ENCODE data around the gene TBC1D9B. TPM values are rescaled to one million over a fixed set of nuclear protein-coding genes. Genes with fewer than 3 reads are reported as not detected.

Gene TBC1D9B
- total RNA-seq, 2 donors from 2014 or later = 89.3 to 136 TPM

DNA sequence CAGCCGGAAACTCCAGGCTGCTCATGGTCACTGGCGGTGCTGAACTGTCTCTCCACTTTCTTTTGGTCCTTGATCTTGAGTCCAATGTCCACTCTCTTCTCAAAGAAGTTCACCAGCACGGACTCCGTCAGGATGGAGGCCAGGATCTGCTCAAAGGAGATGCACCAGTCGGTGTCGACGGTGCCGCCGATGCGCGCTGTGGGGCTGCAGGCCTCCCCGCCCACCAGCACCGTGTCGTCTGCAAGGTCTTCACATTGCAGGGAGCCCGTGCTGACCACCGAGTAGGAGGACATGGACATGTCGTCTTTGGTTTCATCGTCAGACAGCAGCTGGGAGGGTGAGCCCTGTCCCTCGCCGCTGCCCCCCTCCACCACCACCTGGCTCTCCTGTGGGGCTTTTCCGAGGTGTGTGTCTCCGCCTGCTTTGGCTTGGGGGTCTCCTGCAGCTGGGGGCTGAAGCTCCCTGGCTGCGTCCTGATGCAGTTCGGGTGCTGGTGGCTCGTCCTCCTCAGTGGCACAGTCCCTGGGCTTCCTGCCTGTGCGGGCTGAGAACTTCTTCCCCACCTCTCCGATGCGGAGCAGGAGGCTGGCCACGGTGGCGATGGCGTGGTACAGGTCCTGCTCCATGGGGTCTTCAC is 44.1 kb downstream of the TBC1D9B start:
- intact Hi-C loops (cut with DNase I) = no loop called here
- Histone ChIP-seq H3K4me3 (no peak overlapping the region), H3K27ac (no peak overlapping the region), H3K9me3 (no peaks in the 10 kb centered on the region), H3K9ac (ENCODE audit: low read depth in 2 of 2, low read length in 2 of 2) (no peak overlapping the region), H3K36me3 (peaks cover 11% of the 10 kb centered on the region), H3K27me3 (no peaks in the 10 kb centered on the region), H3K4me1 (no peaks in the 10 kb centered on the region)
- TF ChIP-seq, protein P1, sequence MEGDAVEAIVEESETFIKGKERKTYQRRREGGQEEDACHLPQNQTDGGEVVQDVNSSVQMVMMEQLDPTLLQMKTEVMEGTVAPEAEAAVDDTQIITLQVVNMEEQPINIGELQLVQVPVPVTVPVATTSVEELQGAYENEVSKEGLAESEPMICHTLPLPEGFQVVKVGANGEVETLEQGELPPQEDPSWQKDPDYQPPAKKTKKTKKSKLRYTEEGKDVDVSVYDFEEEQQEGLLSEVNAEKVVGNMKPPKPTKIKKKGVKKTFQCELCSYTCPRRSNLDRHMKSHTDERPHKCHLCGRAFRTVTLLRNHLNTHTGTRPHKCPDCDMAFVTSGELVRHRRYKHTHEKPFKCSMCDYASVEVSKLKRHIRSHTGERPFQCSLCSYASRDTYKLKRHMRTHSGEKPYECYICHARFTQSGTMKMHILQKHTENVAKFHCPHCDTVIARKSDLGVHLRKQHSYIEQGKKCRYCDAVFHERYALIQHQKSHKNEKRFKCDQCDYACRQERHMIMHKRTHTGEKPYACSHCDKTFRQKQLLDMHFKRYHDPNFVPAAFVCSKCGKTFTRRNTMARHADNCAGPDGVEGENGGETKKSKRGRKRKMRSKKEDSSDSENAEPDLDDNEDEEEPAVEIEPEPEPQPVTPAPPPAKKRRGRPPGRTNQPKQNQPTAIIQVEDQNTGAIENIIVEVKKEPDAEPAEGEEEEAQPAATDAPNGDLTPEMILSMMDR (IDR thresholded peaks at IDR 0.05) = no peak
- DNase-seq = no peak

DNA sequence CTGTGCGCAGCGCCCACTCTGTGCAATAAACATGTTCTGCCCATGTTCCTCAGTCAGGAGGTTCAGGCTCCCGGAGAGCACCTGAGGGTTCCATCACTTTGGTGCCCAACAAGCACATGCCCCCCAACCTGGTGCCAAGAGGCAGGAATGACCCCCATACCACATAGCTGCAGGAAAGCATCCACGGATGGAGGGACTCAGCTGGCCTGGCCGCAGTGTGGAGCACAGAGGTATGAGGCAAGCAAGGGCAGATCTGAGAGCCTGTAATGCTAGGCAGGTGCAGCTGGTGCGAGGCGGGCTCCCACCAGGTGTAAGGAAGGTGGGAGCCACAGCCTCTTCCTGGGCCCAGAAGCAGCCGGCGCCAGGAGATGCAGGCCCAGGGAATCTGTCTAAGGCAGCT is 44.8 kb downstream of the TBC1D9B start:
- Histone ChIP-seq H3K9me3 (no peaks in the 10 kb centered on the region), H3K4me1 (no peaks in the 10 kb centered on the region), H3K4me3 (no peak overlapping the region), H3K36me3 (peaks cover 11% of the 10 kb centered on the region), H3K27ac (no peak overlapping the region), H3K9ac (ENCODE audit: low read depth in 2 of 2, low read length in 2 of 2) (no peak overlapping the region), H3K27me3 (no peaks in the 10 kb centered on the region)
- no peak for DNase-seq
- intact Hi-C loops (cut with DNase I) = no loop called here
- TF ChIP-seq, protein P1 (IDR thresholded peaks at IDR 0.05) = no peak

DNA sequence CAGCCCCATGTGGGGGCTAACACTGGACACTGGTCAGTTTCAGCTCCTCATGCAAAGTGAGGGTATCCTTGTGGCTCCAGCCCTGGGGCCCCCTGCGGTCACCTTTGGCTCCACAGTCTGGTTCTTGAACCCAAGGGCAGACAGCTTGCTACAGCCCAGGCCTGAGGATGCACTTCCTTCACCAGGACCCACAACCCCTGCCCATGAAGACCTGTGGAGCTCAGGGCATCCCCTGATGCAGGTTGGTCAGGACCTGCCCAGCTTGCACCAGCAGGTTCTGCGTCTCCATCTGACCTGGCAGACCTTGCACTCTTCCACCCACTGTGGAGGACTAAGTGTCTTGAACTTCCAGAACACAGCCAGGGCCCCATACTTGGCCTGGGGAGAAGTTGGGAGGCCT is 45.4 kb downstream of the TBC1D9B start:
- no peak overlapping the region for H3K4me3 ChIP-seq
- no peak overlapping the region for H3K9ac ChIP-seq (ENCODE audit: low read depth in 2 of 2, low read length in 2 of 2)
- H3K4me1 ChIP-seq = no peaks in the 10 kb centered on the region
- peaks cover 11% of the 10 kb centered on the region for H3K36me3 ChIP-seq
- intact Hi-C loops (cut with DNase I) = no loop called here
- H3K27ac ChIP-seq = no peak overlapping the region
- DNase-seq = no peak
- TF ChIP-seq, protein P1 (IDR thresholded peaks at IDR 0.05) = no peak
- no peaks in the 10 kb centered on the region for H3K9me3 ChIP-seq
- H3K27me3 ChIP-seq = no peaks in the 10 kb centered on the region

DNA sequence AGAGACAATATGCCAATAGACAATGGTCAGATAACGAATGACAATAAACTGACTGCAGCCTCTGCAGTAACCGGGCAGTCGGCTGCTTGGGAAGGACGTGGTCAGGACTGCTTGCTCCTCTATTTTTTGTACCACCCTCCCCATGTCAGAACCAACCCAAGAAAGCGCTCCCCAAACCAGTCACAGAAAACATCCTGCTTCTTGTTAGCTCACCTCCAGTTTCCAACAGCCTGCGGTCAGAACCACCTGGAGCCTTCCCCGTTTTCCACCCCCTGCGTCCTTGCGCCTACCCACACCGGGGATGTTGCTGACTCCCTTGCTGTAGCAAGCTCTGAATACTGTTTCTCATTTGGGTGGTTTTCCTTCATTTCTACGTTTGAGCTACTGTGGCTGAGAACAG is 47.4 kb downstream of the TBC1D9B start:
- intact Hi-C loops (cut with DNase I) = no loop called here
- Histone ChIP-seq H3K27ac (no peak overlapping the region), H3K9me3 (no peaks in the 10 kb centered on the region), H3K27me3 (no peaks in the 10 kb centered on the region), H3K4me1 (no peaks in the 10 kb centered on the region), H3K4me3 (no peak overlapping the region), H3K9ac (ENCODE audit: low read depth in 2 of 2, low read length in 2 of 2) (no peak overlapping the region), H3K36me3 (peaks cover 11% of the 10 kb centered on the region)
- no peak for DNase-seq
- TF ChIP-seq, protein P1 (IDR thresholded peaks at IDR 0.05) = no peak

DNA sequence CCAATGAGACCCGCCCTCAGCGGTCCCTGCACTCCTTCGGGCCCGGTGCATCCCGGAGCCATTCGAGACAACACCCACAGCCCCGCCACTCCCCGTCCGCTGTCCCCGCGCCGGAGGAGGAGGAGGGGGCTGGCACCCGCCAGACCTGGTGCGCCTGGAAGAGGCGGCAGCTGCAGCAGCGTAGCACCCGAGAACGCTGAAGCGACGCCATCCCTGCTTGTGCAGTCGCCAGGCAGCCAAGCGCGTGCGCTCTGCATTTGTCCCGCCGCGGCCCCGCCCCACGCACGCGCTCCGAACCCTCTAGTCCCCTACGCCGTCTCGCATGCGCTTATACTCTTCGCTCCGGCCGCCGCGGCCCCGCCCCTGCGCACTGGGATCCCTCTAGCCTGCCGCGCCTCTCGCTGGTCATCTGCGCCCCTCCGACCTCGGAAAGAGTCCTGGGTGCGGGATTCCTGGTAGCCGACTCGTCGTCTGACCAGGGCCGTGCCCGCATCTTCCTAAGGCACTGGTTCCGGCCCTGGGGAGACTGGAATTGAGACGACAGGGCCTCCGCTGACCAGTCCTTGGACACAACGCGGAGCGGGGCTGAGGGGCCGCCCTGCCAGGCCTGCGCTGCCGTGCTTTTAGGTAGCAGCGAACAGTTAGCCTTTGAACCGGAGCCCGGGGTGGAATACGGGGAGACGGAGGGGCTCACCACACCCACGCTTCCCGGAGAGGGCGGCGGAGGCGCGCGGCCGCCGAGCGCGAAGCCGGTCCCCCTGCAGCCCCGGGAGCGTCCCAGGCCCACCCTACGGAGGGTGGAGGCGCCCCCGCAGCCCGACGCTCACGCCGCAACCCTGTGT is 48.9 kb downstream of the TBC1D9B start, which contains the start of gene MRNIP:
Gene MRNIP (minus strand): TSS at position 232 of the 842 bp plus-strand sequence. CDS start 21 bp downstream, at position 211.
- no peaks in the 10 kb centered on the region for H3K4me1 ChIP-seq
- no peaks in the 10 kb centered on the region for H3K27me3 ChIP-seq
- H3K36me3 ChIP-seq = peaks cover 9% of the 10 kb centered on the region
- peak; percentile 98 for DNase-seq
- intact Hi-C loops (cut with DNase I) = loop anchor here (5.0 kb wide), 1 partner anchor 62 kb away; no protein-coding TSS in a partner anchor
- TF ChIP-seq, protein P1 (IDR thresholded peaks at IDR 0.05) = no peak
- peak within 1 kb of the TSS; percentile 77 for H3K4me3 ChIP-seq
- no peaks in the 10 kb centered on the region for H3K9me3 ChIP-seq
- H3K27ac ChIP-seq = peak within 1 kb of the TSS; percentile 81
- H3K9ac ChIP-seq (ENCODE audit: low read depth in 2 of 2, low read length in 2 of 2) = peak within 1 kb of the TSS; percentile 82 to 89
